ENCODE measurements around the gene PTPN18. TPM values are rescaled to one million over a fixed set of nuclear protein-coding genes. Genes with fewer than 3 reads are reported as not detected.

PTPN18 gene
- total RNA-seq, 2 donors from 2014 or later: 61.7 to 156 TPM

- TF ChIP-seq POLR2A (IDR thresholded peaks at IDR 0.05) (no peak), CTCF (IDR thresholded peaks at IDR 0.05) (no peak)
- intact Hi-C loops (cut with DNase I): no loop called here
- DNase-seq (no peak), ATAC-seq (no peak)
- Histone ChIP-seq H3K9me3 (no peaks in the 10 kb centered on the region), H3K27ac (no peak overlapping the region), H3K4me1 (peaks cover 30% of the 10 kb centered on the region), H3K4me3 (no peak overlapping the region), H3K27me3 (no peaks in the 10 kb centered on the region), H3K36me3 (replicated peaks in 1 of 2; ENCODE audit: insufficient read depth in 1 of 2, low read depth in 2 of 2) (peaks cover 0 to 2% of the 10 kb centered on the region in 2 donors)
- WGBS, 2 donors: 84 to 100% methylated on average over 3 to 9 of the region's 9 CpGs
These were observed 14.6 kb downstream of the PTPN18 start for GRCh38 chr2:130370490-130370889.

- peak overlapping the region; percentile 88 for H3K4me3 ChIP-seq
- no peaks in the 10 kb centered on the region for H3K9me3 ChIP-seq
- H3K4me1 ChIP-seq: peaks cover 30% of the 10 kb centered on the region
- DNase-seq (peak in 1 of 4 donors; percentile 28), ATAC-seq (peak; percentile 34)
- TF ChIP-seq POLR2A (IDR thresholded peaks at IDR 0.05) (peak in 1 of 3 donors; percentile 48), CTCF (IDR thresholded peaks at IDR 0.05) (no peak)
- H3K36me3 ChIP-seq (replicated peaks in 1 of 2; ENCODE audit: insufficient read depth in 1 of 2, low read depth in 2 of 2): peaks cover 0 to 2% of the 10 kb centered on the region in 2 donors
- intact Hi-C loops (cut with DNase I): no loop called here
- H3K27me3 ChIP-seq: no peaks in the 10 kb centered on the region
- H3K27ac ChIP-seq: peak overlapping the region; percentile 58 to 88 (median 78)
- 32 to 37% methylated on average over 18 of the region's 18 CpGs for WGBS, 2 donors
These were observed 15.8 kb downstream of the PTPN18 start for GRCh38 chr2:130371723-130372054.

- peak; percentile 94 for ATAC-seq
- H3K9me3 ChIP-seq: no peaks in the 10 kb centered on the region
- peak overlapping the region; percentile 58 to 88 (median 78) for H3K27ac ChIP-seq
- intact Hi-C loops (cut with DNase I): no loop called here
- peak; percentile 90 to 96 (median 92) for TF ChIP-seq CTCF (IDR thresholded peaks at IDR 0.05)
- peak; percentile 54 to 75 (median 64) for TF ChIP-seq POLR2A (IDR thresholded peaks at IDR 0.05)
- H3K36me3 ChIP-seq (replicated peaks in 1 of 2; ENCODE audit: insufficient read depth in 1 of 2, low read depth in 2 of 2): peaks cover 0 to 2% of the 10 kb centered on the region in 2 donors
- peak overlapping the region; percentile 88 for H3K4me3 ChIP-seq
- peak; percentile 90 to 93 (median 90) for DNase-seq
- H3K4me1 ChIP-seq: peaks cover 30% of the 10 kb centered on the region
- WGBS, 2 donors: 1 to 5% methylated on average over 8 to 75 of the region's 81 CpGs
- no peaks in the 10 kb centered on the region for H3K27me3 ChIP-seq
These were observed 16.4 kb downstream of the PTPN18 start for GRCh38 chr2:130372055-130372832.

GRCh38 chr2:130372833-130373807, 17.3 kb downstream of the PTPN18 start:
- WGBS, 2 donors: 18 to 31% methylated on average over 8 to 24 of the region's 24 CpGs
- Histone ChIP-seq H3K27me3 (no peaks in the 10 kb centered on the region), H3K4me3 (peak overlapping the region; percentile 88), H3K4me1 (peaks cover 30% of the 10 kb centered on the region), H3K9me3 (no peaks in the 10 kb centered on the region), H3K27ac (peak overlapping the region; percentile 58 to 88 (median 78)), H3K36me3 (replicated peaks in 1 of 2; ENCODE audit: insufficient read depth in 1 of 2, low read depth in 2 of 2) (peaks cover 0 to 2% of the 10 kb centered on the region in 2 donors)
- no peak for TF ChIP-seq POLR2A (IDR thresholded peaks at IDR 0.05)
- no peak for TF ChIP-seq CTCF (IDR thresholded peaks at IDR 0.05)
- ATAC-seq (no peak), DNase-seq (no peak)
- intact Hi-C loops (cut with DNase I): no loop called here
